Loucy (cell line): ENCODE results near the gene SCCPDH.
"Not testable (repeated sequence)": the region's sequence is repeated elsewhere in the genome, so short reads cannot be mapped to it uniquely, and the experiment has no call there.

Experiments
- H2AFZ ChIP-seq: fragments of 200-600 bp; sonication (generic); 2 replicates; pipeline ENCODE4 v1.6.0; 2016; ENCODE audit warnings: antibody characterized with exemption, mild to moderate bottlenecking, low read length, moderate library complexity
- H3F3A ChIP-seq: fragments of 200-600 bp; 2 replicates; pipeline ENCODE4 v1.6.0; 2016; ENCODE audit warnings: antibody characterized with exemption, low read depth, mild to moderate bottlenecking
- H3K27me3 ChIP-seq: fragments of 200-600 bp; sonication (generic); 2 replicates; pipeline ENCODE4 v1.6.1; 2014; ENCODE audit warnings: low read length, mild to moderate bottlenecking; ENCODE audit not compliant: insufficient read depth, poor library complexity, severe bottlenecking
- H3K36me3 ChIP-seq: fragments of 200-600 bp; sonication (generic); 2 replicates; pipeline ENCODE4 v1.6.1; 2016; ENCODE audit warnings: low read length; ENCODE audit not compliant: insufficient read depth
- H3K4me1 ChIP-seq: fragments of 200-600 bp; sonication (generic); 2 replicates; pipeline ENCODE4 v1.5.1; 2014; ENCODE audit warnings: low read length, mild to moderate bottlenecking; ENCODE audit not compliant: insufficient read depth, poor library complexity, severe bottlenecking
- H3K4me2 ChIP-seq: fragments of 200-600 bp; sonication (generic); 2 replicates; pipeline ENCODE4 v1.6.0; 2014; ENCODE audit warnings: antibody characterized with exemption, low read length, low read depth, mild to moderate bottlenecking; ENCODE audit not compliant: poor library complexity, severe bottlenecking
- H3K4me3 ChIP-seq: fragments of 200-600 bp; sonication (generic); 2 replicates; pipeline ENCODE4 v1.5.1; 2014; ENCODE audit warnings: low read length, mild to moderate bottlenecking, mixed read lengths; ENCODE audit not compliant: poor library complexity, severe bottlenecking
- H3K79me2 ChIP-seq: fragments of 200-600 bp; sonication (generic); 2 replicates; pipeline ENCODE4 v1.6.1; 2014; ENCODE audit warnings: low read length; ENCODE audit not compliant: insufficient read depth
- H3K9ac ChIP-seq: fragments of 200-600 bp; sonication (generic); 2 replicates; pipeline ENCODE4 v1.6.0; 2014; ENCODE audit warnings: mild to moderate bottlenecking, low read depth, low read length, moderate library complexity; ENCODE audit not compliant: poor library complexity, severe bottlenecking
- H3K9me2 ChIP-seq: fragments of 200-600 bp; sonication (generic); replicated peaks from 2 replicates; pipeline ENCODE4 v1.6.1; 2016; ENCODE audit warnings: low read depth, low read length, mixed read lengths
- H3K9me3 ChIP-seq: fragments of 200-600 bp; sonication (generic); 2 replicates; pipeline ENCODE4 v1.6.1; 2014; ENCODE audit warnings: mild to moderate bottlenecking, antibody characterized with exemption, low read length, low read depth; ENCODE audit not compliant: insufficient read depth
- H4K20me1 ChIP-seq: fragments of 200-600 bp; sonication (generic); 2 replicates; pipeline ENCODE4 v1.6.0; 2014; ENCODE audit warnings: antibody characterized with exemption, low read length, mild to moderate bottlenecking; ENCODE audit not compliant: insufficient read depth, poor library complexity, severe bottlenecking
- EZH2phosphoT487 ChIP-seq: fragments of 200-600 bp; IDR thresholded peaks from 2 replicates; pipeline ENCODE4 v1.6.1; 2018; ENCODE audit warnings: antibody characterized with exemption, mild to moderate bottlenecking, moderate library complexity, borderline replicate concordance
- TF ChIP-seq, protein P1 (sequence below): fragments of 200-600 bp; sonication (generic); conservative IDR thresholded peaks from 2 replicates; pipeline ENCODE4 v1.5.1; 2014; ENCODE audit warnings: mild to moderate bottlenecking, antibody characterized with exemption, low read length

SCCPDH gene

DNA sequence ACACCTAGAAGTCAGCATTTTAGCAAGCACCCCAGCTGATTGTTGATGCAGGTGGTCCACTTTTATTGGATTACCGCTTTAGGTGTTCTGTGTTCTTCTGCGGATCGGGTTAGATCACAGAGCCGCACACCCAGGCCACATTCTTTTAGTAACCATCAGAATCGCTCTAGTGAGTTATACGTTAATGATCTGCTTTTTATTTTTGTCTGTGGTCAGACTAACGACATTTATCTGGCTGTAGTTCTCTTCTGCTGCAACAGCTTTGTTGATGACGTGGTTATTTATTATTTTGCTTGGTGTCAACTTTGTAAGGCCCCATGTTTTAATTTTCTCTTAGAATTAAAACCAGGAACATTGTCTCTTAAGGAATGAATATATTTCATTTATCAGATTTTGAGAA is 18.2 kb downstream of the SCCPDH start:
- Histone ChIP-seq H3K79me2 (no peaks in the 10 kb centered on the region), H3F3A (no peaks in the 10 kb centered on the region), H4K20me1 (no peaks in the 10 kb centered on the region), H3K4me2 (no peak overlapping the region), H3K9me3 (no peaks in the 10 kb centered on the region), H3K9ac (no peak overlapping the region), H3K9me2 (no peaks in the 10 kb centered on the region), H3K36me3 (peaks cover 47% of the 10 kb centered on the region), H3K27me3 (no peaks in the 10 kb centered on the region), H3K4me1 (no peaks in the 10 kb centered on the region), H3K4me3 (no peak overlapping the region), H2AFZ (no peak overlapping the region)
- TF ChIP-seq EZH2phosphoT487 = no peak
- TF ChIP-seq, protein P1, sequence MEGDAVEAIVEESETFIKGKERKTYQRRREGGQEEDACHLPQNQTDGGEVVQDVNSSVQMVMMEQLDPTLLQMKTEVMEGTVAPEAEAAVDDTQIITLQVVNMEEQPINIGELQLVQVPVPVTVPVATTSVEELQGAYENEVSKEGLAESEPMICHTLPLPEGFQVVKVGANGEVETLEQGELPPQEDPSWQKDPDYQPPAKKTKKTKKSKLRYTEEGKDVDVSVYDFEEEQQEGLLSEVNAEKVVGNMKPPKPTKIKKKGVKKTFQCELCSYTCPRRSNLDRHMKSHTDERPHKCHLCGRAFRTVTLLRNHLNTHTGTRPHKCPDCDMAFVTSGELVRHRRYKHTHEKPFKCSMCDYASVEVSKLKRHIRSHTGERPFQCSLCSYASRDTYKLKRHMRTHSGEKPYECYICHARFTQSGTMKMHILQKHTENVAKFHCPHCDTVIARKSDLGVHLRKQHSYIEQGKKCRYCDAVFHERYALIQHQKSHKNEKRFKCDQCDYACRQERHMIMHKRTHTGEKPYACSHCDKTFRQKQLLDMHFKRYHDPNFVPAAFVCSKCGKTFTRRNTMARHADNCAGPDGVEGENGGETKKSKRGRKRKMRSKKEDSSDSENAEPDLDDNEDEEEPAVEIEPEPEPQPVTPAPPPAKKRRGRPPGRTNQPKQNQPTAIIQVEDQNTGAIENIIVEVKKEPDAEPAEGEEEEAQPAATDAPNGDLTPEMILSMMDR = no peak

DNA sequence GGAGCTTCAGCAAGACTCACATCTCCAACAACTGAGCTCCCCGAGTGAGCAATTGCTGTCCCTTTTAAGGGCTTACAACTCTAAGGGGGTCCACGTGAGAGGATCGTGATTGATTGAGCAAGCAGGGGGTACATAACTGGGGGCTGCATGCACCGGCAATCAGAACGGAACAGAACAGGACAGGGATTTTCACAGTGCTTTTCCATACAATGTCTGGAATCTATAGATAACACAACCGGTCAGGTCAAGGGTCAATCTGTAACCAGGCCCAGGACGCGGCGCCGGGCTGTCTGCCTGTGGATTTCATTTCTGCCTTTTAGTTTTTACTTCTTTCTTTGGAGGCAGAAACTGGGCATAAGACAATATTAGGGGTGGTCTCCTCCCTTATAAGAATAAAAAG is 21.9 kb downstream of the SCCPDH start:
- H3K4me2 ChIP-seq, H4K20me1 ChIP-seq, H3K79me2 ChIP-seq, H3K9me3 ChIP-seq, H3F3A ChIP-seq, H2AFZ ChIP-seq, H3K27me3 ChIP-seq, H3K4me1 ChIP-seq, H3K4me3 ChIP-seq, H3K9me2 ChIP-seq, H3K9ac ChIP-seq: not testable (repeated sequence)
- peaks cover 24% of the 10 kb centered on the region; the same call in 1 of the 2 replicates for H3K36me3 ChIP-seq

DNA sequence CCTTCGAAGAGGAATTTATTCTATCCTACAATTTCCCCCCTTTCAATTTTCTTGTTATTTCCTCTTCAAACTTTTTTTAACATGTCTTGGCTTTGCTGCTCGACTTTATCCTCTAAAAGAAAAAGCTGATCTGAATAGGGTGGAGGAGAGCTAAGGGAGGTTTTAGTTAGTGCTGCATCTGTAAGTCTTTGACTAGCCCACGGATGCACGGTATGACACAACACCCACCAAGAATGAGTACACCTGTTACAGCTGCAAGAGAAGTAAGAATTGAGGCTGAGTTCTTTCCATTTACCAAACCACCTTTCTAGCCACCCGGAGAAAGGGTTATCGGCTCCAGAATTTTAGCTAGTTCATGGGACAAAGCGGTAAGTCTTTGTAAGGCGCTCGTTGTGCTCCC is 23.8 kb downstream of the SCCPDH start:
- Histone ChIP-seq H3K27me3 (no peaks in the 10 kb centered on the region), H3K9ac (no peak overlapping the region), H3K4me3 (no peak overlapping the region), H4K20me1 (no peaks in the 10 kb centered on the region), H3K4me2 (no peak overlapping the region), H2AFZ (no peak overlapping the region), H3K36me3 (peaks cover 19% of the 10 kb centered on the region; the same call in 1 of the 2 replicates), H3K79me2 (no peaks in the 10 kb centered on the region), H3K4me1 (no peaks in the 10 kb centered on the region), H3K9me2 (no peaks in the 10 kb centered on the region), H3F3A (no peaks in the 10 kb centered on the region), H3K9me3 (no peaks in the 10 kb centered on the region)
- TF ChIP-seq, protein P1 = no peak
- no peak for TF ChIP-seq EZH2phosphoT487

DNA sequence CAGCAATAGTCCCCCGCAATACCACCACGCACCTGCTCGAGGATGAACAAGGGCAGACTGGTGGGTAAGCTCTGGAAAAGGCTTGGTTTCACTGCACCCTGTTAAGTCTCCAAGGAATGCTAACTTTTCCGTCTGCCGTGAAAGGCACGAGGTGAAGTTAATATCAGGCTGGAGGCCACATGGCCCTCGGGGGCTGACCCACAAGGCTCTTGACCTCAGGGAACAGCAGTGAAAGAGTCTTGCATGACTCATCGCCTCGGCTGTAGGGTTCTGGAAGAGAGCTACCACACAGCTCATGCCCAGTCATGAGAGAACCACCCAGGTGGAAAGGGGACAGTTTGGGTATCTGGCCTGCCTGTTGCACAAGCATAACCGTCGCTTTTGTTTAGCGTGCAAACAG is 24.7 kb downstream of the SCCPDH start:
- no peaks in the 10 kb centered on the region for H3K9me3 ChIP-seq
- no peak overlapping the region for H3K4me3 ChIP-seq
- no peak overlapping the region for H2AFZ ChIP-seq
- H3K36me3 ChIP-seq = peaks cover 17% of the 10 kb centered on the region; the same call in 1 of the 2 replicates
- H3K79me2 ChIP-seq = no peaks in the 10 kb centered on the region
- no peaks in the 10 kb centered on the region for H3K9me2 ChIP-seq
- no peaks in the 10 kb centered on the region for H3K4me1 ChIP-seq
- H3K27me3 ChIP-seq = no peaks in the 10 kb centered on the region
- TF ChIP-seq, protein P1 = no peak
- TF ChIP-seq EZH2phosphoT487 = no peak
- H3K9ac ChIP-seq = no peak overlapping the region
- H4K20me1 ChIP-seq = no peaks in the 10 kb centered on the region
- no peak overlapping the region for H3K4me2 ChIP-seq
- no peaks in the 10 kb centered on the region for H3F3A ChIP-seq
